Hematopoietic multipotent progenitor cell treated with erythropoietin and hydrocortisone succinate and interleukin-3 and kit ligand, for 8 days (in vitro differentiated cells): Measurements from ENCODE around the gene PYGB.

Experiments
- DNase-seq: peaks from one replicate; pipeline ENCODE4 v3.0.0-alpha.2; 2015

The PYGB gene

DNA sequence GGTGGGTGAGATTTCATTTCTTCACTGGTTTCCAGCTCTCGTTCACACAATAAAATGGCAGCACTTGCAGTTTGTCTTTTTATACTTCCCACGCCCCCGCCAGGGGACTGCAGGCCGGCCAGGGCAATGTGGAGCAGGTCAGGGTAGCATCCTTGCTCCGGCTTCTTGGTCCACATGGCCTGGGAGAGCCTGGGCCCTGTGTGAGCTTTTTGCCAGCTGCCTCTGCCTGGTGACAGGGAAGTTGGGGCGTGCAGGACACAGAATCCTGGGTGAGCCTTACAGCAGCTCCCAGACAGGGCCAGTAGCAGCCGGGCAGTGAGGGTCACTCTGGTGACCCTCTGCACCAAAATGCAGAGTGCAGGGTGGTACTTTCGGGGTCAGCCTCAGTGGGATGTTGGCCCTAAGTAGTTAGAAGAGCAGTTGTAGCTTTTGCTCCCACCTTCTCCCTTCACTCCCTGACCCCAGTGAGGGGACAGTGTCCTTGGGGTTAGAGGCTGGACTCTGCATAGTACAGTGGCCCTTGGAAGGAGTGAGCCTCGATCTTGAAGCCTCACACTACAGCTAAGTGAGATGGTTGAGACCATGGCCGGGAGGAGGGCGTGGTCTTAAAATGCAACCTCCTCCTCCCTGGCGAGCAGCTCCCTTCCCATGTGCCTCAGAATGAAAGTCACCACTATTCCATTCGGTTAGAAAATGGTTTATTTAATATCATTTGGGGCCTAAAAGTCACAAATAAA, 23.8 kb downstream of the PYGB start:
- DNase-seq: no peak

DNA sequence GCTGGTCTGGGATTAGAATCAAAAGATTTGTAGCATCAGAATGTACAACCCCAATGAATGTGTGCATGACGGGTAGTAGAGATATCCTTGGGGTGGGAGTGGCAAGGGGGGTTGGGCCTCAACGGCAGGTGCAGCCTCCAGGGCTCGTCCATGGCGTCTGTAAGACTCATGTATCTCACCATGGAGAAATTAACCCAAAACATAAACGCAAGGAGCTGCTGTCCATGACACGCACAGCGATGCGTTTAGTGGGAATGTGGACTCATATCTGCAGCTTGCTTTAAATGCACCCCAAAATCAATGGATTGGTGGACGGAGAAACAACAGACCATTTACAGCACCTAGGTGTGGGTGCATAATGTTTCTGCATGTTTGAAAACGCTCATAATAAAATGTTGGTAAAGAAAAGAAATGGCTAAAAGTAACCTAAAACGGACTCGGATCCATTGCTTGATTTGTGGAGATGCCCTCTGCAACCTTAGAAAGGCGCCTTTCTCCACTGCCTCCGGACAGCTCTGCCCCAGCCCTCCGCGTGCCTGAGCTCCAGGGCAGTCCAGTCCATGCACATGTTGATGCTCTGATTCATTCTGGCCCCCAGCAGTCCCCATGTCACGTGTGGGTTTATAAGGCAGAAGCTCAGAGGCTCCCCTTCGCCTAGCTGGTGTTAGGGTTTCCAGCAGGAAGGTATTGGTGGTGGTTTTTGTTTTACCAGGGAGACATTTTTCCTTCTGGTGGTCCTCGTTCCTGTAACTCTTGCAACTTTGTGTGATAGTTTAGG, 24.5 kb downstream of the PYGB start:
- no peak for DNase-seq

DNA sequence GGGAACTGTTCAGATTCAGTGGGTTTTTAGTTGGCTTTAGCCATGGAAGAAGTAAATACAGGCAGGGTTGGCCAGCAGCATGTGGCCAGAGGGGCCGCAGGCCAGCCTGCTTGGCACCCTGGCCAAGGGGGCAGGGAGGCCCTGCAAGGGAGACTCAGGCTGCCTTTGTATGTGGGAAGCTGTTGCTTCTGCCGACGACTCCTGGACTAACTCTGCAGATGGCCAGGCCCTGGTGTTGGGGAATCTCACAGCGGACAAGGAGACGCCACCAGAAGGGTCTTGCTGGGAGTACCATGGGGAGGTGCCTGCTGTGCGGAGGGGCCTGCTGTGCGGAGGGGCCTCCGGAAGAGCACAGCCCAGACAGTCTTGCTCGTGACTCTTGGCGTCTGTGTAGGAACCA, 25.2 kb downstream of the PYGB start:
- no peak for DNase-seq

DNA sequence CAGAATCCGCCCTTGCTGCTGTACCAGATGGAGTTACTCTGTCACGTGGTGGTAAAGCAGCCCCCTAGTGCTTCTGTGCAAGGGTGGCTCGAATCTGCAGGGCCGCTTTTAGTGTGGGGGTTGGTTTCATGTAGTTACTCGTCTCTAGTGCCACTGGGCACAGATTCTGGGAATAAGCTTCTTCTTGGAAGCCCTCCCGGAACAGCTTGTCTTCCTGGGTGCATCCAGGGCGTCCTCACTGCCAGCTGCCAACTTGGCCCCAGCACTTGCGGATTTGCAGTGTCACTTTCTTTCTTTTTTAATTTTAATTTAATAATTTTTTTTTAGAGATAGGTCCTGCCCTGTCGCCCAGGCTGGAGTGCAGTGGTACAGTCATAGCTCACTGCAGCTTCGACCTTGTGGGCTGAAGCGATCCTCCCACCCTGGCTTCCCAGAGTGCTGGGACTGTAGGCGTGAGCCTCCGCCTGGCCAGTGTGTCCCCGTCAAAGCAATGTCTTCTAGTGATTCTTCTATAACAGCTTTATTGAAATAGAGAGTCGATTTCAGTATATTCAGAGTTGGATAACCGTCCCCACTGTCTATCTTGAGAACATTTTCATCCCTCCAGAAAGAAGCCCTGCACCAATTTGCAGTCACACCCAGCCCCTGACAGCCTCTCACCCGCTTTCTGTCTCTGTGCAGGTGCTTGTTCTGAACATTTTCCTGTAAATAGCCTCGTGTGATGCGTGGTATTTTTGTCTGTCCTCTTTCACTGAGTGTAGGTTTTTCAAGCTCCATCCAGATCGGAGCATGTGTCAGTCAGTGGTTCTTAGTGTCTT, 25.9 kb downstream of the PYGB start:
- no peak for DNase-seq

DNA sequence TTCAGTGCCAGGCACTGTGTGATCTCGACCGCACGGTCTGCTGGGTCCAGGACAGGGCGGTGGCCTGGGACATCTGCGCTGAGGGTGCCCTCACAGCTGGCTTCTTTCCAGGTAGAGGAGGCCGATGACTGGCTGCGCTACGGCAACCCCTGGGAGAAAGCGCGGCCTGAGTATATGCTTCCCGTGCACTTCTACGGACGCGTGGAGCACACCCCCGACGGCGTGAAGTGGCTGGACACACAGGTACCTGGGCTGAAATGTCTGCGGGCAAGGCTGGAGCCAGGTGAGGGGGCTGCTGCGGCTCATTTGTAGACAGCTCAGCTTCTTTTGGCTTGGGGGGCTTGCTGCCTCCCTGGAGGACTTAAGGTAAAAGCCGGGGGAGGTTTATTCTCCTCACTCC, 26.6 kb downstream of the PYGB start:
- DNase-seq: no peak

DNA sequence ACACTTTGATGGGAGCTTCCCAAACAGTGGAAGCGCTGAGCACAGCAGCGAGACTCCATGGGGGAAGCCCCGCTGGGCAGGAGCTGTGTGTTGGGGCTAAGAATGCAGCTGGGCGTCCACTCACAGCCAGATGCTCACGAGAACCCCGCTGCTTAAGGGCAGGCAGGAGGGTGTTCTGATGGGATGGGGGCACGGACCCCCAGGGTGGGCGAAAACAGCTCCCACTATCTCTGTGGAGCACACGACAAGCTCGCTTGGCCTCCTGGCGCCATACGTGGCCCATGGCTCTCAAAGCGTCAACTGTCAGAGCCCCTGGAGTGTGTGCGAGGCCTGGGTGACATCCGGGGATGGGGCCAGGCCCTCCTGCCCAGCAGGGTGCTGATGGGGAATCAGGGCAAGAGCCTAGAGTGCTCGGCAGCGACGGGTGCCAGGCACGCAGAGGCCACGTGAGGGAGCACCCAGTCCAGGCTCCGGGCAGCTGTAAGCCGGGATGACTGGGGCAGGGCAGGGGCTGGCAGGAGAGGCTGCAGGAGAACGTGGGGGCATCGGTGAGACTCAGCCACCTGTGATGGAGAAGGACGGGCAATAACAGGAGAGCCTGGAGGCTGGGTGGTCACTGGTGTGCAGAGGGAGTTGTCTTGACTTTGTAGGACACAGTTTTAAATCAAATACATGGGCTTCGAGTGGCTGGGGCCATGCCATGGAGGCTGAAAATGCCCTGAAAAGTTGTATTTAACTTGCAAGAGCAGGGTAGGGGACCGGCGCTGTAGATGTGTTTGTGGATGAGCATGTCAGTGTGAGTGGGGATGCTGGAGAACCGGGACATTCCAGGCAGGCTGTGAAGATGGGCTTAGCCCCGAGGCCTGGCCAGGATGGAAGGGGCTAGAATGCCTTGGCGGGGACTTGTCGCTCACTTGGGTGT, 27.3 kb downstream of the PYGB start:
- no peak for DNase-seq

DNA sequence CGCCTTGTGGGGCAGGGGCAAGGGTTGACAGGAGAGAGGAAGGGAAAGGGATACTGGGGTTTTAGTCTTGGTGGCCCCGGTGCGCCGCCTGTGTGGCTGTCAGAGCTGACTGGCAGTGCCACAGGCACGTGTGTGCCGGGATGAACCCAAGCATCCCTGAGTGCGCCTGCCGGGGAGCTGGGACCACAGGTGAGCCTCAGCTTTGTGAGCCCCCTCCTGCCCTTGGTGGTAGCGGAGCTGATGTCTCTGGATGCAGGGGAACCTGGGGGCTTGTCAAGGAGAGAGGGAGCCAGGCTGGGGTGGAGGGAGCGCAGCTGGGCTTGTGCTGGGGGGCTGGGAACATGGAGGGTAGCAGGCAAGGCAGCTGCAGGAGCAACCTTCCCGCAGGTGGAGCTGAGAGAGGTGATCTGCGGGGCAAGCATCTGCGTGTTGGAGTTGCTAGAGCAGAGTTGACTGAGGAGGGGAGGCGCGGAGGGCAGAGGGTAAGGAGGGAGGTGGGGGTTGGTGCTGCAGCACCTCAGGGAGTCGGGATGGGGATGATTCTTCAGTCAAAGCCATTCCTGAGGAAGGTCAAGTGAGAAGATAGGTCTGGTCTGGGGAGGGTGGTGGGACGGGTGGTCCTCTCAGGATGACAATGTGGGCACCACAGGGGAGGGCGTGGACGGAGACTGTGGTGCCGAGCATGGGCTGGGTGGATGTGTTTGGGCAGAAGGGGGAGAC, 28.1 kb downstream of the PYGB start:
- DNase-seq: no peak

DNA sequence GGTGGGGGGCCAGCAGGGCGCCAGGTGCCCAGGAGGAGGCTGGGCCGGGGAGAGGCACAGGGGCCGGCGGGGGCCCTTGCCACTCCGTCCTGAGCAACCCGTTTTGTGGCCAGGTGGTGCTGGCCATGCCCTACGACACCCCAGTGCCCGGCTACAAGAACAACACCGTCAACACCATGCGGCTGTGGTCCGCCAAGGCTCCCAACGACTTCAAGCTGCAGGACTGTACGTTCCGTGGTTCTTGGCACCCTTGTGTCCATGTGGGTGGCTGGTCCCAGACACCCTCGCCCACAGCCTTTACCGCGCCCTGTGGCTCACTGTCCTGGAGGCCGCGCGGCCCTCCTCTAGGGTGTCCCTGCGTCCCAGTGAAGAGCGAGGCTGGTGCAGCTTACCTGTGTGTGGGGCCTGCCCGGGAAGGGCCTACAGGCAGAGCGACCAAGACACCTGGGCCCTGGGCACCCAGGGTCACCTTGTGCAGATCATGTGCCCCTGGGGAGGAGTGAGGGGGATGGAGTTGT, 28.7 kb downstream of the PYGB start:
- no peak for DNase-seq

DNA sequence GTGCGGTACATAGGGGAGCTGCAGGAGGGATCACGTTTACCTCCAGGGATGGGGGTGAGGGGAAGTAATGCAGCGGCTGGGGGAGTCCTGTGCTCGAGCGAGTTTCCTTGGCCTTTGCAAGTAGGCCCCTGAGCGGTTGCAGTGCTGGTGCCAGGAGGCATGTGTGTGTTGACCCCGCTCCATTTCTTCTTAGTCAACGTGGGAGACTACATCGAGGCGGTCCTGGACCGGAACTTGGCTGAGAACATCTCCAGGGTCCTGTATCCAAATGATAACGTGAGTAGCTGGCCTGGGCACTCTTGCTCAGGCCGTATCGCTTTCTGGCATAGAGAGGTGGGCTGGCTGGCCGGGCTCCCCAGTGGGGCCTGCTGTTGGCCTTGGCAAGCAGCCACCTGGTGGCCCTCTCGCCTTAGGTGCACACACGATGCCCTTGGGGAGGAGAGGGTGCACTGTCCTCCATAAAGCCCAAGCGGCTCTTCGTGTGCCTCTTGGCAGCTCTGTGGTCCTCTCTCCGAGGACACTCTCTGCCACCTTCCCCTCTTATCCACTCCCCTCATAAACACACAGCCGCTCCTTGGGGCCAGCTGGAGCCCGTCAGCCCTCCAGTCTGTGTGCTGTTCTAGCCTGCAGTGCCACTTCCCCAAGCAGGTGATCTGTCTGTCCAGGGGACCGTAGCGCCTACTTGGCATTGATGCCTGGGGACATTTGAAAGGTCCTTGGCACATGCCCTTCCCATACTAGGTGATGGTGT, 29.3 kb downstream of the PYGB start:
- DNase-seq: no peak

DNA sequence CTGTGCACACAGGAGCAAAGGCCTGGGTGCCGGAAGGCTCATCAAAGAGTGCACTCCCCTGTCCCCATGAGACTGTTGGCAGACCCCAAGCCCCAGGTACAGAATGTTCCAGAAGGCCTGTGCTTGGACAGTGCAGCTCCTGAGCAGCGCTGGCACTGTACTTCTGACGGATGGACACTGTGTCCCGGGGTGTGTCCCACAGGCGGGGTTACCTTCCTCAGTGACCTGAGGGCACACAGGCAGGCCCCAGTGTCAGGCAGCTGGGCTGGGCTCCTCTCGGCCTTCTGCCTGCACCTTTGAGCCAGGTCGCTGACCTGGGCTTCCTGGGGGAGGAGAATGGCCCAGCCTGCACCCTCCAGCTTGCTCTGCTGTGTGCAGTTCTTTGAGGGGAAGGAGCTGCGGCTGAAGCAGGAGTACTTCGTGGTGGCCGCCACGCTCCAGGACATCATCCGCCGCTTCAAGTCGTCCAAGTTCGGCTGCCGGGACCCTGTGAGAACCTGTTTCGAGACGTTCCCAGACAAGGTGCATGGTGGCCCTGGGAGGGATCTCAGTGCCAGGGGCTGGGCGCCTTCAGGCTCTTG, 30.1 kb downstream of the PYGB start:
- DNase-seq: no peak

DNA sequence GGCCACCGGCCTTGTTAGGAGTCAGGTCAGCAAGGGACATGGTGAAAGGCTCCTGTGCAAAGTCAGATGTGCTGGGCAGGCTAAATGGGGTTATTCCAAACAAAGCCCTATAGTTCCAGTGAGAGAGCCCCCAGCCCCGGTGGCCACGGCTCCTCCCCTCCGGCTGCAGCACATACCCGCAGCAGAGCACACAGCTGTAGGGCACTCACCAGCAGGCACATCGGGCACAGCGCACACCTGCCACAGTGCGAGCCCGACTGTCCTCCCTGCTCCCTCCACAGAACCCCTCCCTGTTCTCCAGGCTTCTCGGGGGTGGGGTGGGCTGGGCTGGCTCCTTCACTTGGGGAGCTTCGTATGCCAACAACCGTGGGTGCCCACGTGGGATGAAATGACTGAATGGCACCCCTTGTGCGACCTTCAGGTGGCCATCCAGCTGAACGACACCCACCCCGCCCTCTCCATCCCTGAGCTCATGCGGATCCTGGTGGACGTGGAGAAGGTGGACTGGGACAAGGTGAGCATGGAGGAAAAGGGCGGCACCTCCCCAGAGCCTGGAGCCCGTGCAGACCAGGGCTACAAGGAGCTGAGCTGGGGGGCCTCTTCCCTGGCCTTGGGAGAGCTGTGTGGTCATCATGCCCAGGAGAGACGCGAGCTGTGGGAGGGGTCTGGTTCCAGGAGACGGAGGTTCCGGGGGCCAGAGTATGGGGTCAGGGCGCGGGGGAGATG, 30.9 kb downstream of the PYGB start:
- no peak for DNase-seq

DNA sequence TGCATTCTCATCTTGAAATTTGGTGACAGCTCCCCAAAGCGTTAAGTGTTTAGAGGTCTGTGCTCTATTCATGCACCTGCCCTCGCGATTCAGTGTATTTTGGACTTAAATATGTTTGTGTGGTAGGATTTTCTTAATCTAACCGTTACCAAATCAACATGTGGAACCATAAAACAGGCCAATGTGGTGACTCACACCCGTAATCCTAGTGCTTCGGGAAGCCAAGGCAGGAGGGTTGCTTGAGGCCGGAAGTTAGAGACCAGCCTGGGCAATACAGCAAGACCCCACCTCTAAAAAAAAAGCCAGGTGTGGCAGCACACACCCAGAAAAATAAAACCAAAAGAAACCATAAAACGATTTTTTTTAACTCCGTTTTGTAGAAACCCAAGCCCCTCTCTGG, 31.5 kb downstream of the PYGB start:
- DNase-seq: no peak

DNA sequence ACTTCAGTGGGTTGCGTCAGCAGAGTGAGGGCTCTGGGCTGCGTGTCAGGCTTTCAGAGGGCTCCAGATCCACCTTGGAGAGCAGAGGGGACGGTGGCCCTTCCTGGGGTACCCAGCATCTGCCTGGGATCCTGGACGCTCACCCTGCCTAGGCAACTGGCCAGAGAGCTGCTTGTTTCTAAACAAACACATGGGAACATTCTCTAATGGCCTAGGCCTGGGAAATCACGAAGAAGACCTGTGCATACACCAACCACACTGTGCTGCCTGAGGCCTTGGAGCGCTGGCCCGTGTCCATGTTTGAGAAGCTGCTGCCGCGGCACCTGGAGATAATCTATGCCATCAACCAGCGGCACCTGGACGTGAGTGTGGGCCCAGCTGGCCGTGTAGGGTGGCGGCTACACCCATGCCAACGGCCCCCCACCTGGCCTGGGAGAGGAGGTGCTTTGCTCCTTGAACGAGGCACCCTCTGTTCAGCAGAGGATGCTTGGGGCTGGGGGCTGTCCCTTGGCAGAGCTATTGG, 32.2 kb downstream of the PYGB start:
- DNase-seq: no peak

DNA sequence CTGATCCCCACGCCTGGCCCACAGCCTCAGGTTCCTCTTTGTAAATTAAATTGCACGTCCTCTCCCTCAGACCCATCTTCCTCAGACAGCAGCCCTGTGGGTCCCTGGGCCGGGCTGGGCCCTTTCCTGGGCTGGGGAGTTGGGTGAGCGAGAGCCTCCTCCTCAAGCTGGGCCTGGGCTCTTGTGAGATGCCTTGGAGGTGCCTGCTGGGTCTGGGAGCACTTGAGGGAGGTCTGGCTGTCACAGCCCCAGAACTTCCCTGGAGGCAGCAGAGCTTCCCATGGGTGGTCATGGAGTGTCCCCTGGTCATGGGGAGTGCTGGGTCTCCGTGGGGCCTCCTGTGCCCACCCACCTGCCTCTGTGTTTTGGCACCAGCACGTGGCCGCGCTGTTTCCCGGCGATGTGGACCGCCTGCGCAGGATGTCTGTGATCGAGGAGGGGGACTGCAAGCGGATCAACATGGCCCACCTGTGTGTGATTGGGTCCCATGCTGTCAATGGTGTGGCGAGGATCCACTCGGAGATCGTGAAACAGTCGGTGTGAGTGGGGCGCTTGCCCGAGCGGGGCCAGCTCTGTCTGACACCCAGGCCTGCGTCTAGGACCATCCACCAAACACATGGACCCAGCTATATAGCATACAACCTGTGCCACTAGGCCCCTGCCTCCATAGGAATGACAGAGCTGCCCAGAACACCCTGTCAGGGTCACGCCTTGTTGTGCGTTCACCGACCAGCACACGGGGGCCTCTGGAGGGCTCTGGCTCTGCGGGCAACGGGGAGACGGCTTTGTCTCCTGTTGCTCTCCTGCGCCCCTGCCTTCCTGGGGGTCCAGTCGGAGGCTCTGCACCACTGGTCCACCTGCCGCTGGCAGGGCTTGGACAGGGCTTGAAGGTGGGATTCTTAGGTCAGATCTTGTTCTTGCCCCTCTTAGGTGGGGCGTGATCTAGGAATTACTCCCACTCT, 33.0 kb downstream of the PYGB start:
- no peak for DNase-seq

DNA sequence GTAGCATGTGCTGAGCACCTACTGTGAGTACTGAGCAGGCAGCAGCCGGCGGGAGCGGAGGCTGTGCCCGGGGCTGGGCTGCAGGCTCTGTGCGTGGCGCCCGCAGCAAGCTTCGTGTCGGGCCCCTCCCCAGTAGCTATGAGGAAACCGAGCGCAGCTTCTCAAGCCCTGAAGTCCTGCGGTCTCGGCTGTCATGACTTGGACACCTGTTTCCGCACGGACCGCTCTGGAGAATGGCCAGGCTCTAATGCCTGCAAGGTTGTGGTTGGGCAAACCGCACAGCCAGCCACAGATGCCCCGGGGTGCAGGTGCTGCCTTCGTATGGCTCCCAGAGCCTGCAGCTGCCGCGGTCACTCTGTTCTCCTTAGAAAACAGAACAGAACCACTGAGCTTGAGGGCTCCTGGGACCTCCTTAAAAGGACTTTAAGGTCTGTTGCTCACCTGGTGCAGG, 33.7 kb downstream of the PYGB start:
- DNase-seq: no peak

DNA sequence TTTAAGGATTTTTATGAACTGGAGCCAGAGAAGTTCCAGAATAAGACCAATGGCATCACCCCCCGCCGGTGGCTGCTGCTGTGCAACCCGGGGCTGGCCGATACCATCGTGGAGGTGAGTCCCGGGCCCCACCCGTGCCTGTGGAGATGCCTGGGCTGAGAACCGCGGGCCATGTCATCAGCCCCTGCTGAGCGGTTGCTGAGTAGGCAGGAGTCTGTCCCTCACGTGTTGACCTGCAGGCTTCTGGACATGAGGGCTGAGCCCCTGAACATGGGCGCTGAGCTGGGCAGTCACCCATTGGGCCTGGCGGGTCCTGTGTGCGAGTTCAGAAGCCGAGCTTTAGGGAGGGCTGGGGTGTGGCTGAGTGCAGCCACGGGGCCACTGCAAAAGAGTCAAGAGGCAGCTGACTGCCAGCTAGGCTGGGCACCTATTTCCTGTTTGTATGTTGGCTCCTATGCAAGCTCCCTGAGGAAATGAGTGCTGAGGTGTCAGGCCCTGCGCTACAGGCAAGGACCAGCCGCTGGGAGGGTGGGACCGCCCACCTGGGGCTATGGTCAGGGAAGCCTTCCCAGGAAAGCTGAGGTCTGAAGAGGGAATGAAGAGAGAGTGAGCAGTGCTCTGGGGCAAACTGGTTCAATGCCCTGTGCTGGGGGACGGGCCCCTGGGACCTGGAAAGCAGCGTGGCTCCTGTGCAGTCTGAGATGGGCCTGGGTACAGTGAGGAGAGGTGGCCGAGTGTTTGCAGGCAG, 34.3 kb downstream of the PYGB start:
- DNase-seq: no peak

DNA sequence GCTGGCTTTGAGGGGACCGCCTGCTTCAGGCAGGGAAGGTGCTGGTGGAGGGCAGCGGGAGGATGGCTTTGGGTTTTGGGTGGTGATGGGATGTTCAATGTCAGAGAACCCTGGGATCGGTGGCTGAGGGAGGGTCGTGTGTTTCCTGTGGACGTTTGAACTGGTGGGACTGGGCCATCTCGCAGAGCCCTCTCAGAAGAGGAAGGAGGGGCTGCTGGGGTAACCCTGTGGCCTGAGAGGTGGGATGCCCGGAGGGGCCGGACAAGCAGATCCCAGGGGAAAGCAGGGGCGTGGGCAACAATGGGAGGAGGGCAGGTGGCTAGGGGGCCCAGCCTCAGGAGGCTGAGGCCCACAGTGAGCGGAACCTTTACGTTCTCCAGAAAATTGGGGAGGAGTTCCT, 34.9 kb downstream of the PYGB start:
- no peak for DNase-seq
